Measurements from ENCODE around the gene HERPUD1. TPM values are rescaled to one million over a fixed set of nuclear protein-coding genes. Genes with fewer than 3 reads are reported as not detected.
"Not testable (repeated sequence)": the region's sequence is repeated elsewhere in the genome, so short reads cannot be mapped to it uniquely, and the experiment has no call there.

HERPUD1 gene
- total RNA-seq, 1 donor from 2014 or later, result 108 TPM

GRCh38 chr16:56988161-56988947 lies 56.4 kb downstream of the HERPUD1 start:
- TF ChIP-seq CTCF (IDR thresholded peaks at IDR 0.05), result no peak
- Histone ChIP-seq H3K9me3 (no peaks in the 10 kb centered on the region), H3K27ac (peak overlapping the region; percentile 81 to 87), H3K36me3 (no peaks in the 10 kb centered on the region), H3K4me1 (peaks cover 0 to 16% of the 10 kb centered on the region in 2 donors), H3K4me3 (peak overlapping the region; percentile 69 to 95), H3K27me3 (no peaks in the 10 kb centered on the region)
- DNase-seq (ENCODE audit: low spot score in 2 of 2), result peak in 1 of 2 donors; percentile 64
- intact Hi-C loops (cut with DNase I), result loop anchor here (2.0 kb wide), 1 partner anchor 56 kb away; the partner anchor contains the start of gene HERPUD1

GRCh38 chr16:56988948-56989945 lies 57.3 kb downstream of the HERPUD1 start, which contains the start of gene NLRC5:
Gene NLRC5 (plus strand): TSS chr16:56989557. CDS start chr16:57020713, 31,156 bp downstream.
- no peak for TF ChIP-seq CTCF (IDR thresholded peaks at IDR 0.05)
- DNase-seq (ENCODE audit: low spot score in 2 of 2), result peak; percentile 72 to 92
- Histone ChIP-seq H3K4me1 (peaks cover 0 to 16% of the 10 kb centered on the region in 2 donors), H3K27me3 (no peaks in the 10 kb centered on the region), H3K27ac (peak within 1 kb of the TSS; percentile 81 to 87), H3K9me3 (no peaks in the 10 kb centered on the region), H3K4me3 (peak within 1 kb of the TSS; percentile 69 to 95), H3K36me3 (no peaks in the 10 kb centered on the region)
- intact Hi-C loops (cut with DNase I), result loop anchor here (2.0 kb wide), 1 partner anchor 56 kb away; the partner anchor contains the start of gene HERPUD1

- Histone ChIP-seq H3K4me3 (peak overlapping the region; percentile 69 to 95), H3K9me3 (no peaks in the 10 kb centered on the region), H3K36me3 (no peaks in the 10 kb centered on the region), H3K27ac (peak overlapping the region; percentile 81 to 87), H3K27me3 (no peaks in the 10 kb centered on the region), H3K4me1 (peaks cover 0 to 16% of the 10 kb centered on the region in 2 donors)
- DNase-seq (ENCODE audit: low spot score in 2 of 2), result peak in 1 of 2 donors; percentile 49
- TF ChIP-seq CTCF (IDR thresholded peaks at IDR 0.05), result no peak
- intact Hi-C loops (cut with DNase I), result loop anchor here (2.0 kb wide), 1 partner anchor 57 kb away; the partner anchor contains the start of gene HERPUD1
Measured at GRCh38 chr16:56989988-56990387, 58.0 kb downstream of the HERPUD1 start.

- peaks cover 0 to 16% of the 10 kb centered on the region in 2 donors for H3K4me1 ChIP-seq
- no peaks in the 10 kb centered on the region for H3K36me3 ChIP-seq
- TF ChIP-seq CTCF (IDR thresholded peaks at IDR 0.05), result no peak
- intact Hi-C loops (cut with DNase I), result no loop called here
- H3K27me3 ChIP-seq, result no peaks in the 10 kb centered on the region
- DNase-seq (ENCODE audit: low spot score in 2 of 2), result peak in 1 of 2 donors; percentile 51
- no peaks in the 10 kb centered on the region for H3K9me3 ChIP-seq
- peak overlapping the region; percentile 69 to 95 for H3K4me3 ChIP-seq
- no peak overlapping the region for H3K27ac ChIP-seq
Measured at GRCh38 chr16:56990407-56991286, 58.7 kb downstream of the HERPUD1 start.

GRCh38 chr16:56992431-56992830 lies 60.5 kb downstream of the HERPUD1 start:
- H3K4me1 ChIP-seq, result peaks cover 0 to 11% of the 10 kb centered on the region in 2 donors
- intact Hi-C loops (cut with DNase I); H3K9me3 ChIP-seq; H3K27ac ChIP-seq; DNase-seq (ENCODE audit: low spot score in 2 of 2); H3K27me3 ChIP-seq; H3K36me3 ChIP-seq; H3K4me3 ChIP-seq: not testable (repeated sequence)

All from ascending aorta (tissue), 2 donors.